Astrocyte of the spinal cord (primary cell): ENCODE measurements around the gene HAUS3.

ENCODE experiments used
- DNase-seq: peaks from one replicate; pipeline ENCODE4 v3.0.0; 2011; ENCODE audit warnings: low read depth, low spot score
- H3K4me3 ChIP-seq: 2 replicates; pipeline ENCODE4 v1.5.1; 2011; ENCODE audit warnings: low read depth, mild to moderate bottlenecking, low read length, moderate library complexity
- in situ Hi-C: cut with HindIII; loops from 2 replicates; pipeline ENCODE4 v1.10.0; 2017; ENCODE audit warnings: low sequenced_read_pairs
- TF ChIP-seq, protein P1 (sequence below): IDR thresholded peaks from 2 replicates; pipeline ENCODE4 v1.5.1; 2012; ENCODE audit warnings: low read depth, mild to moderate bottlenecking, low read length, inconsistent platforms

The HAUS3 gene

DNA sequence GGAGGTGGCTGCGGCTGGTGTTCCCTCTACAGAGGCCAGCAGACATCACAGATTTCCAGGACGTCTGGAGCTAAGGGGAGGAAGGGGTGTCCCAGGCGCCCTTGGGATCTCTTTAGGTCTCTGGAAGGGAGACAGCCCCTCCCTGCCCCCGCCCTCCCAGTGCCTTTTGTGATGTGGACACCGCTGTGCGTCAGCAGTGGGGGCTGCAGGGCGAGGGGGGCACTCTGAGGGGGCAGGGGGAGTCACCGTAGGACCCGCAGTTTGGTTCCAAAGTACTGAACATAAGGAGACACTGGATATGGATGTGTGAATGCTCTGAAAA is 45.6 kb upstream of the HAUS3 start:
- H3K4me3 ChIP-seq = no peak overlapping the region
- DNase-seq = no peak
- in situ Hi-C loops = no loop called here
- TF ChIP-seq, protein P1, sequence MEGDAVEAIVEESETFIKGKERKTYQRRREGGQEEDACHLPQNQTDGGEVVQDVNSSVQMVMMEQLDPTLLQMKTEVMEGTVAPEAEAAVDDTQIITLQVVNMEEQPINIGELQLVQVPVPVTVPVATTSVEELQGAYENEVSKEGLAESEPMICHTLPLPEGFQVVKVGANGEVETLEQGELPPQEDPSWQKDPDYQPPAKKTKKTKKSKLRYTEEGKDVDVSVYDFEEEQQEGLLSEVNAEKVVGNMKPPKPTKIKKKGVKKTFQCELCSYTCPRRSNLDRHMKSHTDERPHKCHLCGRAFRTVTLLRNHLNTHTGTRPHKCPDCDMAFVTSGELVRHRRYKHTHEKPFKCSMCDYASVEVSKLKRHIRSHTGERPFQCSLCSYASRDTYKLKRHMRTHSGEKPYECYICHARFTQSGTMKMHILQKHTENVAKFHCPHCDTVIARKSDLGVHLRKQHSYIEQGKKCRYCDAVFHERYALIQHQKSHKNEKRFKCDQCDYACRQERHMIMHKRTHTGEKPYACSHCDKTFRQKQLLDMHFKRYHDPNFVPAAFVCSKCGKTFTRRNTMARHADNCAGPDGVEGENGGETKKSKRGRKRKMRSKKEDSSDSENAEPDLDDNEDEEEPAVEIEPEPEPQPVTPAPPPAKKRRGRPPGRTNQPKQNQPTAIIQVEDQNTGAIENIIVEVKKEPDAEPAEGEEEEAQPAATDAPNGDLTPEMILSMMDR = no peak

DNA sequence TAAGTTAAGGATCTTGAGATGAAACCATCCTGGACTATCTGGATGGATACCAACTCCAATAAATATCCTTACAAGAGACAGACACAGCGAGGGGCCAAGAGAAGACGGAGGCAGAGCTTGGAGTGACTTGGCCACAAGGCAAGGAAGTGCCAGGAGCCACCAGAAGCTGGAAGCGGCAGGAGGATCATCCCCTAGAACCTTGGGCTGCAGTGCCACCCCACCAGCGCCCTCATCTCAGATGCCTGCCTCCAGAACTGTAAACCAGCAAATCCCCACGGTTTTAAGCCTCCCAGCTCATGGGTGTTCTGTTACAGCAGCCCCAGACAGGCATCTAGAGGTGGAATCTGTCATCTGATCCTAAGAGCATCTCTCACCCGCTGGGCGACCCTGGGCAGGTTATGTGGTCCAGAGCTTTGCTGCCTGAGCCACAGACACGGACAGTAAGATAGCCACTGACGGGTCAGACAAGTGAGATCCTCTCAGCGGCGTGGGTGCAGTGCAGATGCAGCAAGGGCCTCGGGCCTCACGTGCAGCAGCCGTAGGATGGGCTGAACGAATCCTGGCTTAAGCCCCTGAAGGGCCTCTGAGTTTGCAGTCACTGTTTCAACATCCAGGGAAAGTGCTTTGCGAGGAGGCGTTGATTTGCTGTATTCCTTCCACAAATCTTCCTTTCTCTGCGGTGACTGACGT is 45.1 kb upstream of the HAUS3 start:
- DNase-seq = no peak
- TF ChIP-seq, protein P1 = no peak
- no peak overlapping the region for H3K4me3 ChIP-seq
- in situ Hi-C loops = no loop called here

DNA sequence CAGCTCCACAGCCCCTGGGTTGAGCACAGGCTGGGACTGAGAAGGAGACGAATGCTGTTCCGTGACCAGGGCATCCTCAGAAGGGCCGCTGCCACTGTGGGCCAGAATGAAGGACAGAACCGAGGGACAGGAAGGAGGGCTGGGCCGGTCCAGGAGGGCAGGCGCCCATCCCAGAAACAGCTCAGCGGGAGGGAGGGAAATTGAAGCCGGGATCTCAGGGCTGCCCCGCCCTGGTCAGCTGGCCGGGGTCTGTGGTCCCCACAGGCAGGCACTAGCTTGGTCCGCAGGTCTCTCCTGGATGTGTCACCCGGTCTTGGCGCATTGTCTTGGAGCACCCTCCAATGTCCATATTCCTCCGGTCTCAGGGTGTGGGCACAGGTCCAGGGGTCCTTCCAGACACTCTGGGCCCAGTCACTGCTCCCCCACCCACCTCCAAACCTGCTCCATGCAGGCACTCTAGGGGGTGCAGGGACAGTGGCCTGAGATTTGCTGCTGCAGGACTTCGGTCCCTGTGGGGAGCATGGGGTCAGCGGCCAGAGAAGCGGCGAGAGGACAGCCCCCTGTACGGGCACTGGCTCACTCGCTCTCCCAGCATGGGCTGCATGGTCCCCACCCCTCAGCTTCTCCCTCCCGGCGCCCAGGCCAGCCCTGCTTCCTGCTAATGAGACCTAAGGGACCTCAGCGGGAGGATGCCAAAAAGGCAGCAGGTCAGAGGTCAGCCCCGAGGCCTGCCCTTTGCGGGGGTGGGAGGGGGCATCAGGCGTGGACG is 43.9 kb upstream of the HAUS3 start:
- no peak for DNase-seq
- in situ Hi-C loops = no loop called here
- no peak overlapping the region for H3K4me3 ChIP-seq
- TF ChIP-seq, protein P1 = no peak

DNA sequence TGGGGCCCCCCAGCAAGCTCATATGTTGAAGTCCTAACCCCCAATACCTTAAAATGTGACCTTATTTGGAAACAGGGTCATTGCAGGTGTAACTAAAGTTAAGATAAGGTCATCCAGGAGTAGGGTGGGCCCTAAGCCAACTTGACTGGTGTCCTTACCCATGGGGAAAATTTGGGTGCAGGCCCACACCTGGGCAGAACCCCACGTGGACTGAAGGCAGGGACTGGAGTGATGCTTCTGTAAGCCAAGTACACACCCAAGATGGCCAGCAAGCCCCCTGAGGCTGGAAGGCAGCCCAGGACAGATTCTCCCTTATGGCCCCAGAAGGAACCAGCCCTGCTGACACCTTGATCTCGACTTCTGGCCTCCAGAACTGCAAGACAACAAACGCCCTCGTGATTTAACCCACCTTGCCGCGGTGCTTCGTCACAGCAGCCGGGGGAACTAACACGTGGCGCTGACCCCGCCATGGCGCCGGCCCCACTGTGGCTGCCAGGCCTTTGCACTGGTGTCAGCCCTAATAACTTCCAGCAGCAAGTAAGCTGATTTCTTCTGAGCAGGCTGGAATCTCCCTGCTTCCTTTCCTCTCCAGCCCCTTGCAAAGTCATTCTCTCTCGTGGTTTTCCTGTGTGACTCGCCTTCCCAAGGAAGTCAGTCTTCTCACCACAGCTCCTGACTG is 43.2 kb upstream of the HAUS3 start:
- H3K4me3 ChIP-seq = no peak overlapping the region
- in situ Hi-C loops = no loop called here
- TF ChIP-seq, protein P1 = no peak
- peak; percentile 59 for DNase-seq

DNA sequence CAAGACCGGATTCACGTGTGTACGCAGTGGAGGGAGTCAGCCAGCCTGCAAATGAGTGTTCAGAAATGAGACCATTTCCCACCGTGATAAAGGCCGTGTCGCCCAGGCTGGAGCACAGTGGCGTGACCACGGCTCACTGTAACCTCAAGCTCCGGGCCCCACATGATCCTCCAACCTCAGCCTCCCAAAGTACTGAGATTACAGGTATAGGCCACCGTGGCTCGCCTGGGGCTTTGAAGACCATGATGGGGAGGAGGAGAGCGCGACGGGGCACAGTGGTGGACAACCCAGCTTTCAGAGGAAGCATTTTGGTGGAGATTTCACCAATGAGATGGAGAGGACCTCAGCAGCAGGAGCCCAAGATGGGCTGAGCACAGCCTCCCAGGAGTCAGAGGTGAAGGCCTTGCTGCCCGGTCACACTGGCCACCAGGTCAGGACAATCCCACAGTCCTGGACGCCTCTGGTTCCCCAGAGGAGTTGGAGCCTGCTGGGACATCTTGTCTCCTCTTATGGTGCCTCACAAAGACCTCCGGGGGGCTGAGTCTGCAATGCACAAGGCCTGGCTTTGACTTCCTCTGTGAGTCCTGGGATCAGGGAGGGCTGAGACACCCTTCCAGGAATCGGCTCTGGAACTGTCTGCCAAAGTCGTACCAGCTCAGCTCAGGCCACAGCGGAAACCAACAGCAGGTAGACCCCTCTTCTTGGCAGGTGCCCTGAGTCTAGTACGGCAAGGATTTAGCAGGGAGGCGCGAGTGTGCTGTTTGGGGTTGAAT is 42.4 kb upstream of the HAUS3 start:
- in situ Hi-C loops = no loop called here
- TF ChIP-seq, protein P1 = no peak
- no peak for DNase-seq

DNA sequence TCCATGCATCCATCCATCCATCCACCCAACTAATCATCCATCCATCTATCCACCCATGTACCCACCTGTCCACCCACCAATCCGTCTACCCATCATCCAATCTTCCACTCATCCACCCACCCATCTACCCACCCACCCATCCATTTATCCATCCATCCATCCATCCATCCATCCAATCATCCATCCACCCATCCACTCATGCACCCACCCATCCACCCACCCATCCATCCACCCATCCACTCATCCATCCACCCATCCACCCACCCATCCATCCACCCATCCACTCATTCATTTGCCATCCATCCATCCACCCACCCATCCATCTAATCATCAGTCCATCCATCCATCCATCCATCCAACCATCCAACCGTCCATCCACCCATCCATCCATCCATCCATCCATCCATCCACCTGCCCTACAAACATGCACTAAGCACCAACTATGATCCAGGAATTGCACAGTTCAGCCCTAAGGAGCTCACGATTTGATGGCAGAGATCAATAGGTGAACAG is 41.3 kb upstream of the HAUS3 start:
- TF ChIP-seq, protein P1 = no peak
- in situ Hi-C loops = no loop called here
- no peak overlapping the region for H3K4me3 ChIP-seq
- no peak for DNase-seq

More for the DNA sequence above, 42.4 kb upstream of the HAUS3 start:
- H3K4me3 ChIP-seq = no peak overlapping the region
